Fibroblast of peridontal ligament (primary cell): Measurements from ENCODE around the gene RSU1.
"Not testable (repeated sequence)": the region's sequence is repeated elsewhere in the genome, so short reads cannot be mapped to it uniquely, and the experiment has no call there.

Experiments used
- DNase-seq: peaks from one replicate; pipeline ENCODE4 v3.0.0-alpha.2; 2010; ENCODE audit errors: extremely low read depth

The RSU1 gene

DNA sequence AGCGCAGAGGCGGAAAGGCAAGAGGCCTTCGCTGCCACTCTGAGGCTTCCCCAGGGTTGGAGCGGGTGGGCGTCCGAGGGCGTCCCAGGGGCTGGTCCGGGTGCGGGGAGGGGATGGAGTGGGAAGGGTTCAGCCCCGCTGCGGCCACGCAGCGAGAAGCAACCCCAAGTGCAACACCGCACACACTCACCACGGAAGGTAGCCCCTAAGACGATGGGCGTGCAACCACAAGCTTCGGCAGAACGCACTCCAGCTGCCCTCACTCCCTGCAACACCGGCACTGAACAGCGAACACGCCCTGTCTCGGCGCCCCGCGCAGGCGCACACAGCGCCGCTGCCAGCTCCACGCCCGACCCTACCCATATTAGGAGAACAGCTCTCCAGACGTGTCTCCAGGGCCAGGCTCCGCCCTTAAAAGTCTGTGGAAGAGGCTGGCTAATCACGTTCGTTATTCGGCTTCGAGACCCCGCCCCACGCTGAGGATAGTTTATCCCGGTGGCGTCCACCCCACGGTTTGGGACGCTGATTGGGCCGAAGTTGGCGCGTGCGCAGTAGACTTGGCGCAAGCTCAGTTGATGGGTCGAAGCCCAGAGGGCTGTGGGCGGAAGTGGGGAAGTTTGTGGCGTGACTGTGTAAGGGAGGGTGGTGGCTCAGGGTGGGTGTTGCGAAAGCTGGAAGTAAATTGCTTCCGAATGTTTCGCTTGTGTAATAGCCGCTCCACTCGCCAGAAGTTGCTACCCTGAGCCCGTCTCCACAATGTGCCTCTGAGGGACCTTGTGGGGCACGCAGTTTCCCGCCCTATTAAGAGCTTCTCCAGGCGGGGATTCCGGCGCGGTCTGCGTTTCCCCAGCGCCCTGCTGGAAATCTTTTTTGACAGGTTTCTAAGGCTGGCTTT, at the start of gene RSU1:
Gene RSU1, minus strand, starts transcription at position 300 of the 895 bp plus-strand sequence. CDS start 343 bp downstream, outside the sequence.
- DNase-seq: peak; percentile 100

- no peak for DNase-seq
Measured at GRCh38 chr10:16866541-16867275, 49.5 kb upstream of the RSU1 start.

DNA sequence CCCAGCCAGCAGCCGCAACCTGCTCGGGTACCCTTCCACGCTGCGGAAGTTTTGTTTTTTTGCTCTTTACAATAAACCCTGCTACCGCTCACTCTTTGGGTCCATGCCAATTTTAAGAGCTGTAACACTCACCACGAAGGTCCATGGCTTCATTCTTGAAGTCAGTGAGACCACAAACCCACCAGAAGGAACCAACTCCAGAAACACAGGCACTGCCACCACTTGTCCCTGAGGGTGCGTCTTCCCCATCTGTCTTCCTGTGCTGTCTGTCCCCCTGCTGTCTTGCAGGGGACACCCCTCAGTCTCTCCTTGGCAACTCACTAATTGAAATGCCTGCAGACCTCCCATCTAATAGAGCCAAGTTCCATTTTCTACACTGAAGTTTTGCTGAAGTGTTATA, 48.5 kb upstream of the RSU1 start:
- no peak for DNase-seq

GRCh38 chr10:16863766-16864165, 46.5 kb upstream of the RSU1 start:
- no peak for DNase-seq

DNA sequence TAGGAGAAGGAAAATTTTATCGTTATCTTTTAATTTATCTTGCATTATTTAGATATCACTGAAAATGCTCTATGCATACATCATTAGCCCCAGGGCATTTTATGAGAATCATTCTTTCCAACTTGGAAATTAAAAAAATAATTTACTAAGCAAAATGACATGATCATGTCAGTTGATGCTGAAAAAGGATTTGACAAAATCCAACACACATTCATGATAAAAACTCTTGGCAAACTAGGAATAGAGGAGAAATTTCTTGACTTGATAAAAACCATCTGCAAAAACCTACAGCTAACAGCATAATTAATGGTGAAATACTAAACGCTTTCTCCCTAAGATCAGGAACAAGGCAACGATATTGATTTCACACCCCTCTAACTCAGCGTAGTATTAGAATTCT, 40.2 kb upstream of the RSU1 start:
- DNase-seq: no peak

DNA sequence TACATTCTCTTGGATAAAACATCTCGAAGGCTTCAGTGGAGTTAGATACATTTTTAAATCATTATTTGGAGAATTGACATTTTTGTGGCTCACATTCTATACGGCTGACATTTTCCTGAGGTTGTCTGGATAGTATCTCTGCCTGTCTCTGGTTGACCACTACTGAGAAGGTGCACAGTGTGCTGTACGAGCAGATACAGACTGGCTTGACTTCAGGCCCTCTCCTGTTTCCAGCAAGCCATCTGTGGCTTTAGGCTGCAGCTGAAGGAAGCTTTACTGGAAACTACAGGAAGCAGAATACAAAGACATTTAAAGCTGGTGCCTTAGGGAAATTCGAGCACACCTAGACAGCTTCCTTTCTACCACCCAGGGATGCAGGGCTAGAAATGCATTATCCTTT, 39.3 kb upstream of the RSU1 start:
- no peak for DNase-seq

DNA sequence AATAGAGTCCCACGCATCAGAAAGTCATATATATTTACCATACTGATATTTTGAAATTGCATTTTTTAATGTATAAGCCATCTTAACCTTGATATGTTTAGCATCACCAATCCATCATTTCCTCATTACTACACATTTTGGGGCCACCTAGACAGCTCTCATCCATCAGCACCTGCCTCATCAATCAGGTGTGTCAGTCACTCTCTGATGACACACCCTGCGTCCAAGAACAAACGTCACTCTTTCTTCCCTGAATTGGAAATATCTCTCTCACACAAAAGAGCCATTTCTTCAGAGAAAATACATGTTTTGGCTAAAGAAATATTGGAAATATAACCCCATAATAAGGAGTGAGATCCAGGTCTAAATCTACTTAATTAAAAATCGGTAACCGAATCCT, 38.9 kb upstream of the RSU1 start:
- no peak for DNase-seq

DNA sequence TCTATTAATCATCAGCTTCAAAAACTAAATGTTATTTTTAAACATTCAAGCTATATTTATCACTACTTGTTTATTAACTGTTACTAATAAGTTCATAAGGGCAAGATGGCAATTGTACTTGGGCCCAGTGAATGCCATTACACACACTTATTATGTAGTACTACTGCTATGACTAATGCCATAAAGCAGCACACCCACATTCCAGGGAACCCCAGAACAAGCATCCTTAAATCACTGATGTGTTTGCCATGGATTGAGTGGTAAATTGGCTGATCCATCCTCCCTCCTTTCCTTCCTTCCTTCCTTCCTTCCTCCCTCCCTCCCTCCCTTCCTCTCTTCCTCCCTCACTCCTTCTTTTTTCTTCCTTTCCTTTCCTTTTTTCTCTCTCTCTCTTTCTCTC, 37.4 kb upstream of the RSU1 start:
- DNase-seq: no peak

GRCh38 chr10:16853809-16854208, 36.6 kb upstream of the RSU1 start:
- no peak for DNase-seq

DNA sequence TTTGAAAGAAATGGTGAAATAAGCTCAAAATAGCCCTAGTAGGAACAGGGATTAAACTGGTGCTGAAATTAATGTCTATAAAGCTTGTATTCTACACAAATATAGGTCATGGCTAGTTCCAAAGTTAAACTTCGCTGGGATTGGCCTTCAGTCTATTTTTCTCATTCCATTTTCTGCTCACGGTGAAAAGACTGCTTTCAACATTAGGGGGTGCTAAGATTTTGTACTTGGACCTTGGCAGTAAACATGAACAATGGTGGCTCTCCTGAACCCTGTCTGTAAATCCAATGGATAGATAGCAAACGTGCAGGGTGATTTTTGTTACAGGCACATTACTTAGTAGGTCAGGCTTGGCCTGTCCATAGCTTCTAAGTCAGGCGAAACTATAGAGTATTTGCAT, 36.0 kb upstream of the RSU1 start:
- DNase-seq: peak; percentile 73

GRCh38 chr10:16852624-16853023, 35.4 kb upstream of the RSU1 start:
- DNase-seq: no peak

- no peak for DNase-seq
Measured at GRCh38 chr10:16848562-16849154, 31.4 kb upstream of the RSU1 start.

GRCh38 chr10:16847644-16848043, 30.4 kb upstream of the RSU1 start:
- peak; percentile 87 for DNase-seq

- peak; percentile 89 for DNase-seq
Measured at GRCh38 chr10:16845248-16845647, 28.0 kb upstream of the RSU1 start.

GRCh38 chr10:16843252-16843870, 26.1 kb upstream of the RSU1 start:
- peak; percentile 98 for DNase-seq

DNA sequence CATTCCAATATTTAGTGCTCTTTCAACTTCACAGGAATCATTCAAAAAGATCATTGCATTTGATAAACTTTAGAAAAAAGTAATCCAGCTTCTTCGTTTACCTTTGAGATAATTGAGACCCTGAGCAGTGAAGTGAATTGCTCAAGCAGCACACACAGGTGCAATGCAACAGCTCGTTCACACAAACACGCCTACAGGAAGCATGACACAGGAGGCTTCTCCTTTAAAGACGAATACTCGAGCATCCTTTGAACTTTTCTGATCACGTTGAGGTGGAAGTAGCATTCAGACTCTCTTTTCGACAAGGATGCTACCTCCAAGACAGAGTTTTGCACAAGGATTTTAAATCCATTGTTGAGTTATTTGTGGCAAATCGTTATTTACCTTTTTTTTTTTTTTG, 18.0 kb upstream of the RSU1 start:
- no peak for DNase-seq

GRCh38 chr10:16832351-16833080, 15.3 kb upstream of the RSU1 start:
- peak; percentile 97 for DNase-seq

DNA sequence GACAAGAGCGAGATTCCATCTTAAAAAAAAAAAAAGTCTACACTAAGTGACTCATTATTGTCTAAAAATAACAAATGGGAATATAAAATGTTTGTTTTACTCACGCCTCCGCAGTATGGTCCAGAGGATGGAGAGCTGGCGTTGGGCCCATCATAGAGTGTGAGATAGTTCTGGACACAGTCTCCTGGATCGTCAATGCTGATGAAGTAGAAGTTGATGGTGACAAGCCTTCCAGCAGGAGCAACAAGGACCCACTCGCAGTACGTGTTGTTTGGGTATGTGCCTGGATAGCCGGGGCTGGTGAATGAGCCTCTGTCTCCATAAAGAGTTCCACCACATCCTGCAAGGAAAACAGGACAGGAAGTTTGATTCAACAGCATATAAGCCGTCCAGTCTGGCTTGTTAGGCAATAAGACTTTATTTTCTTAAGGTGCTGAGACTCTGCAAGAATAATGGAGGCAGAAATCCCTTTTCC, 11.5 kb upstream of the RSU1 start:
- DNase-seq: peak; percentile 77

GRCh38 chr10:16828114-16828568, 10.9 kb upstream of the RSU1 start:
- DNase-seq: peak; percentile 92

- DNase-seq: not testable (repeated sequence)
Measured at GRCh38 chr10:16827474-16827873, 10.2 kb upstream of the RSU1 start.

- DNase-seq: no peak
Measured at GRCh38 chr10:16822726-16823360, 5.6 kb upstream of the RSU1 start.
